ENCODE data around the gene SYPL1.

SYPL1 gene

DNA sequence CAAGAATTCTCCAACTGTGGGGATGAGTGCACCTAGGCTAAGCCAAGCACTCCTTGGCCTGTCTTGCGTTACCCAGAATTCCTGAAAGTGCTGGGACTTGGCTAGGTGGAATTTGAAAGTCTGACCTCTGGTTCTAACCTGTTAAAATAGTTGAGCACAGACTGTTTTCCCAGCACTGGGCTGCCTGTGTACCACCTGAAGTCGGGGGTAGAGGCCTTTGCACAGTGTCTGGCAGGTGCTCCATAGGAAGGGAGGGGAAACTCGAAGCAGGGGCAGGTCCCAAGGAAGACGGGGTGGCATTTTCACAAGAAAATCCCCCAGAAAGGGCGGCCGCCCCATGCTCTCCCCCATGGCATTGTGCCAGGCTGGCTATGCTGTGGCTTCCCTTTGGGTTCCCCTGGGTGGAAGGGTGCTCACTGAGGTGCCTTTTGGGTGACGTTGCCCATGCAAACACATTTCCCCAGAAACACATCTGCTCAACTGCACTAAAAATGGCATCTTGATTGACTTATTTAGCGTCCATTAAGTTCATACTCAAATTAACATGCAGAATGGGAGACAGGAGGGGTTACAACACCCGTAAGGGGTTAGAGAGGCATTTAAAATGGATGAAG is 62.9 kb downstream of the SYPL1 start:
- no peak for DNase-seq

DNA sequence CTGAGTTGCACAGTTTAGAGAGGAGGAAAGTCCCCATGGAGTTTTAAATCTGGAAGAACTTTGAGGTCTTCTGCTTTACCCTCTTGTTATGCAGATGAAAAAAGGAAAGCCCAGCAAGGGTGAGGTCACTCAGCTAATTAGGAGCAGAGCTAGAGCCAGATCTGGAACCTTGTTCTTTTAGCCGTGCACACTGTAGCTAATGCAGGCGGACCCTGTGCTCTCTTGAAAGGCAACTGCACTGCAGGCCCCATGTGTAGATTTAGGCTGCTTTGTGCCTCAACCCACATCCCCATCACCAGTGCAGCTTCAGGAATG is 63.4 kb downstream of the SYPL1 start:
- DNase-seq = no peak

DNA sequence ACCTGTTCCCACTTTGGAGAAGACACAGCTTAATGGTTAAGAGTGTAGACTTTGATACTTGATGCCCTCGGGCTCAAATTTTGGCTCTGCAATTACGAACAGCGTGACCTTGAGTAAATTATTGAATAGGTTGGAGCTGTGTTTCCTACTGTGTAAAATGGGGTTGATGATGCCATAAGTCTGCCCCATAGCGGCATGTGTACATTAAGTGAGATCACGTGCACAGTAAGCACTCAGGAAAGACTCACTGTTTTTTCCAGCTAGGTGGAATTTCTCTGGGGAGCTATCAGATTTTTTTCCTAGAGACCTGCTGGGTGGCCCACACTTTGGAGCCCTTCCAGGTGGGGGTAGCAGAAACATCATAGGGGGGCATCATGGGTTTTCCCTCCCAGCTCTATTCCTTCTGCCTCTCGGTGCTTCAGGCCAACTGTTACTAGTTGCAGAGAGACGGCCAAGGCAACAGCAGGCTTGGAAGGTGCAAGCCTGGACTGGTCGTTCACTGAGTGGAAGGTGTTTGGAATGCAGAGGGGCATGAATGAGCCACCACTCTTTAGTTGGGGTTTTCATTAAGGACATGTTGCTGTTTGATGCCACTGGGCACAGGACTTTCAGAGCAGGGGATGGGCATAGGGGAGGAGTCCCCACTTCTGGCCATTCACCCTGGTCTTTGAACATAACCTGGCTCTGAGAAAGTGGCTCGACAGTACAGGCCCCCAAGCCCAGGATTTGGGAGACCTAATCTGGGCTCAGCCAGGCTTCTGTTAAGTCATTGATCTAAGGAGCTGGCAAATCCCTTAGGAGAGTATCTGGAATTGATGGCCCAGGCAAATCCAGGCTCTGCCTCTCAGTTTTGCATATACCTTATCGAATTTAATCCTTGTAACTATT is 64.0 kb downstream of the SYPL1 start:
- DNase-seq = peak; percentile 97

DNA sequence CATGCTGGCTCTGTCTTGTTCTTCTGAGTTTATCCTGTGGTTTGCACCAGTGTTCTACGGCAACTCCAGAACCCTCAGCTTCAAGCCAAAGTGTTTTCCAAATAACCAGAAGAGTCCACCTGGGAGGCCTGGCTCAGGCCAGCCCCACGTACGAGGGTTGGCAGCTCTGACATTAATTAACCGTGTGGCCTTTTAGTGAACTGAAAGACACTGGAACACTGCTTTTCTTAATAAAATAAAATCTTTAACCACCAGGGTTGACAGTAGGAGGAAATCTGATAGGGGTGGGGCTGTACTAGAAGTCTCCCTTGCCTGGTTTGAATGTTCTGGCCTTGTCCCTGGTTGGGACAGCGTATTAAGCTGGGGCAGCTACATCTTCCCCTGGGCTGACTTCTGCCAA is 64.9 kb downstream of the SYPL1 start:
- no peak for DNase-seq

DNA sequence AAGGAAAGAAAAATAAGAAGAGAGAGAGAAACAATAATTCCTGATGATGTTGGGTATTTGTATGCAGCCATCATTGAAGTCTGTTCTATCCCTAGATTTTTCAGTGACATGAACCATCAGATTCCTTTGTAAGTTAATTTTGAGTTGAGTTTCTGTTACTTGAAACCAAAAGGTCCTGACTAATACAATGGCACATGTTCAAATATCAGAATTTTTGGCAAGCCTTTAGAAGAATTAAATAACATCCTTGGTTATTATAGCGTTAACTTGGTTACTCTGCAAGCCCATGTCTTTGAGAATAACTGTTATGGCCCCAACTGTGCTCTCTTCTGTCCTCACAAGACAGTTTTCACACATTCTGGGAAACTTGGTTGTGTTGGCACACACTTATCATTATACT is 66.5 kb downstream of the SYPL1 start:
- DNase-seq = no peak

DNA sequence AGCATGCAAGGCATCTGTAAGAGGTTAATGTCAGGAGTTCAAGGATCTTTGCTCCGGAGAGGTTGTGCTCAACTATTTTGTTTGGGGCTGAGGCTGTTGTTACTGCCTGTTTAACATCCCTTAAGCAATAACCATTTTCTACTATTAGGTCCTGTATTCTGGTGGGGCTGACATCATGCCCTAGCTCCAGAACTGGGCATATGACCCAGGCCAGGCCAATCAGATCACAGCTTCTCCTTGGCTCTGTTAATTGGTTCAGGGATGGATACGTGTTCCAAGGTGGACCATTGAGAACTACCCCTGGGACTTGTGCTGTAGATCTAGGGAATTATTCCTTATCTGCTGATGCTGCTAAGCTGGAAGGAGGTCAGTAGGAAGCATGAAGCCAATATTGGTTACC is 67.0 kb downstream of the SYPL1 start:
- DNase-seq = no peak

DNA sequence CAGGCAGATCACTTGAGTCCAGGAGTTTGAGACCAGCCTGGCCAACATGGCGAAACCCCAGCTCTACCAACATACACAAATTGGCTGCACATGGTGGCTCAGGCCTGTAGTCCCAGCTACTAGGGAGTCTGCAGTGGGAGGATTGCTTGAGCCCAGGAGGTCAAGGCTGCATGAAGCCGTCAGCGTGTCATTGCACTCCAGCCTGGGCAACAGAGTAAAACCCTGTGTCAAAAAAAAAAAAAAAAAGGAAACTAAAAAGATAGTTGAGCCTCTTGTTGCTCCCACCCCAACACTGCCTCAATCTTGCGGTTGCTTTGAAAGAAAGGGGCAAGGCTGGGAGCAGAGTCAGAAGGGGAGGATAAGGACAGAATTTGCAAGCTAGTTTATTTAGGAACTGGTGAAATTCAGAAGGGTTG is 69.9 kb downstream of the SYPL1 start:
- no peak for DNase-seq

DNA sequence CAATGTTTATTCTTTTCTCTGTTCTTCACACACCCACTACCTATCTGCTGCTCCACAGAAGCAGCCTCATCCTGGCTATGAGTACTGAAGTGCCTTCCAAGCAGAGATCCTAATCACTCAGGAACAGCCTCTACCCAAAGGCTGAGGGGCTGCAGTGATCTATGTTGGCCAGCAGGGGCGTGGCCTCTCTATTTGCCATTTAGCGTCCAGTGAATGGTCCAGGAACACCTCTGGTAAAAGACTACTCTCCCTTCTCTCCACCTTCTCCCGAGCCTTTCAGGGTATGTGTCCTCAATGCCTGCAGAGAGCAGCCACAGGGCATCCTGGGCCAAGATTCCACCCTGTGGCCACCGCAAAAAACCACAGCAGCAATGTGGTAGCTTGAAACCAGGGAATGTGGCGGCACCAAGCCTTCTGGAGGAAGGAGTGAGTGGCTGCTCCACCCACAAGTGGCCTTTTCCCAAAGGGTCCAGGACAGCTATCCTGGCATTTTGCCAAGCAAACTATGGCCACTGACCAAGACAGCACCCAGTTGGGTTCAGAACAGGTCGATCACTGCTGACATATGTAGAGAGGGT is 70.9 kb downstream of the SYPL1 start:
- no peak for DNase-seq
